NCI-H1417 treated with DMSO at 0.1 percent for 48 hours (cell line): ENCODE measurements around the gene MAZ.
A peak's percentile ranks its signal among the peaks of the same experiment; 100 is the strongest.
"Not testable (repeated sequence)": the region's sequence is repeated elsewhere in the genome, so short reads cannot be mapped to it uniquely, and the experiment has no call there.

Experiments used
- DNase-seq: peaks from one replicate; lab custom pipeline; 2025; lab: John Stamatoyannopoulos, UW

MAZ gene

GRCh38 chr16:29806099-29806579, at the start of gene MAZ:
MAZ (plus strand) TSS chr16:29806529; CDS start chr16:29806702, 173 bp downstream.
- peak; percentile 79 for DNase-seq

GRCh38 chr16:29756654-29757053, 49.7 kb upstream of the MAZ start:
- DNase-seq = no peak

- not testable (repeated sequence) for DNase-seq
These were observed 49.2 kb upstream of the MAZ start for GRCh38 chr16:29757086-29757485.

- no peak for DNase-seq
These were observed 48.3 kb upstream of the MAZ start for GRCh38 chr16:29757950-29758466.

GRCh38 chr16:29760567-29761279, 45.6 kb upstream of the MAZ start:
- no peak for DNase-seq

GRCh38 chr16:29761280-29761651, 45.1 kb upstream of the MAZ start:
- not testable (repeated sequence) for DNase-seq

GRCh38 chr16:29761882-29762281, 44.4 kb upstream of the MAZ start:
- no peak for DNase-seq

- DNase-seq = no peak
These were observed 43.0 kb upstream of the MAZ start for GRCh38 chr16:29763326-29763725.

GRCh38 chr16:29765167-29766032, 40.9 kb upstream of the MAZ start:
- DNase-seq = peak; percentile 84

GRCh38 chr16:29766571-29766970, 39.8 kb upstream of the MAZ start:
- DNase-seq = no peak

GRCh38 chr16:29767062-29767461, 39.3 kb upstream of the MAZ start:
- DNase-seq = no peak

GRCh38 chr16:29769507-29769906, 36.8 kb upstream of the MAZ start:
- DNase-seq = no peak

- DNase-seq = peak; percentile 27
These were observed 35.9 kb upstream of the MAZ start for GRCh38 chr16:29770250-29770929.

- DNase-seq = not testable (repeated sequence)
These were observed 34.0 kb upstream of the MAZ start for GRCh38 chr16:29772330-29772729.

- DNase-seq = no peak
These were observed 31.6 kb upstream of the MAZ start for GRCh38 chr16:29774730-29775129.

- DNase-seq = no peak
These were observed 30.5 kb upstream of the MAZ start for GRCh38 chr16:29775742-29776408.

- no peak for DNase-seq
These were observed 28.6 kb upstream of the MAZ start, which contains the start of gene ZG16 for GRCh38 chr16:29777576-29778350. ZG16 (plus strand) TSS chr16:29778256; CDS start chr16:29779267, 1,011 bp downstream.

GRCh38 chr16:29779474-29779873, 26.9 kb upstream of the MAZ start:
- DNase-seq = no peak

GRCh38 chr16:29783094-29783953, 23.0 kb upstream of the MAZ start:
- DNase-seq = not testable (repeated sequence)

- no peak for DNase-seq
These were observed 22.2 kb upstream of the MAZ start for GRCh38 chr16:29784157-29784556.
